Lower leg skin (tissue), 3 donors: ENCODE results near the gene C6orf15.

Experiments
- POLR2A ChIP-seq, 2 donors: fragments of 450-650 bp; IDR thresholded peaks; one replicate each; pipeline ENCODE4 v1.6.1; 2016 to 2017; ENCODE audit warnings: antibody characterized with exemption in 2 of 2, mild to moderate bottlenecking in 1 of 2, moderate library complexity in 1 of 2
- TF ChIP-seq, protein P1 (sequence below), 3 donors: fragments of 450-650 bp; IDR thresholded peaks; one replicate each; pipeline ENCODE4 v1.5.1; 2016; ENCODE audit warnings: antibody characterized with exemption in 3 of 3, mild to moderate bottlenecking in 3 of 3, moderate library complexity in 2 of 3

- TF ChIP-seq, protein P1, sequence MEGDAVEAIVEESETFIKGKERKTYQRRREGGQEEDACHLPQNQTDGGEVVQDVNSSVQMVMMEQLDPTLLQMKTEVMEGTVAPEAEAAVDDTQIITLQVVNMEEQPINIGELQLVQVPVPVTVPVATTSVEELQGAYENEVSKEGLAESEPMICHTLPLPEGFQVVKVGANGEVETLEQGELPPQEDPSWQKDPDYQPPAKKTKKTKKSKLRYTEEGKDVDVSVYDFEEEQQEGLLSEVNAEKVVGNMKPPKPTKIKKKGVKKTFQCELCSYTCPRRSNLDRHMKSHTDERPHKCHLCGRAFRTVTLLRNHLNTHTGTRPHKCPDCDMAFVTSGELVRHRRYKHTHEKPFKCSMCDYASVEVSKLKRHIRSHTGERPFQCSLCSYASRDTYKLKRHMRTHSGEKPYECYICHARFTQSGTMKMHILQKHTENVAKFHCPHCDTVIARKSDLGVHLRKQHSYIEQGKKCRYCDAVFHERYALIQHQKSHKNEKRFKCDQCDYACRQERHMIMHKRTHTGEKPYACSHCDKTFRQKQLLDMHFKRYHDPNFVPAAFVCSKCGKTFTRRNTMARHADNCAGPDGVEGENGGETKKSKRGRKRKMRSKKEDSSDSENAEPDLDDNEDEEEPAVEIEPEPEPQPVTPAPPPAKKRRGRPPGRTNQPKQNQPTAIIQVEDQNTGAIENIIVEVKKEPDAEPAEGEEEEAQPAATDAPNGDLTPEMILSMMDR (IDR thresholded peaks at IDR 0.05), result no peak
- no peak for TF ChIP-seq POLR2A (IDR thresholded peaks at IDR 0.05)
Measured at GRCh38 chr6:31142361-31142761, 30.0 kb upstream of the C6orf15 start.
